BLaER1 (cell line): Measurements from ENCODE around the gene IKBIP.
A peak's percentile ranks its signal among the peaks of the same experiment; 100 is the strongest.

Experiments
- H3K27ac ChIP-seq: shearing (Covaris generic); formaldehyde crosslinking; 2 replicates; pipeline ENCODE4 v1.8.1; 2022
- H3K27me3 ChIP-seq: shearing (Covaris generic); formaldehyde crosslinking; 2 replicates; pipeline ENCODE4 v1.8.1; 2022
- H3K36me3 ChIP-seq: shearing (Covaris generic); formaldehyde crosslinking; 2 replicates; pipeline ENCODE4 v1.8.1; 2022
- H3K4me1 ChIP-seq: shearing (Covaris generic); formaldehyde crosslinking; 2 replicates; pipeline ENCODE4 v1.8.1; 2022
- H3K4me2 ChIP-seq: shearing (Covaris generic); formaldehyde crosslinking; 2 replicates; pipeline ENCODE4 v1.8.1; 2022
- H3K4me3 ChIP-seq: shearing (Covaris generic); formaldehyde crosslinking; 2 replicates; pipeline ENCODE4 v1.8.1; 2022
- H3K9ac ChIP-seq: shearing (Covaris generic); formaldehyde crosslinking; 2 replicates; pipeline ENCODE4 v1.8.1; 2022
- H3K9me3 ChIP-seq: shearing (Covaris generic); formaldehyde crosslinking; 2 replicates; pipeline ENCODE4 v1.8.1; 2022
- H4K20me1 ChIP-seq: shearing (Covaris generic); formaldehyde crosslinking; 2 replicates; pipeline ENCODE4 v1.8.1; 2022
- Cebpa-rat ChIP-seq: shearing (Covaris generic); IDR thresholded peaks from 2 replicates; pipeline ENCODE4 v1.8.1; 2022

IKBIP gene, protein sequence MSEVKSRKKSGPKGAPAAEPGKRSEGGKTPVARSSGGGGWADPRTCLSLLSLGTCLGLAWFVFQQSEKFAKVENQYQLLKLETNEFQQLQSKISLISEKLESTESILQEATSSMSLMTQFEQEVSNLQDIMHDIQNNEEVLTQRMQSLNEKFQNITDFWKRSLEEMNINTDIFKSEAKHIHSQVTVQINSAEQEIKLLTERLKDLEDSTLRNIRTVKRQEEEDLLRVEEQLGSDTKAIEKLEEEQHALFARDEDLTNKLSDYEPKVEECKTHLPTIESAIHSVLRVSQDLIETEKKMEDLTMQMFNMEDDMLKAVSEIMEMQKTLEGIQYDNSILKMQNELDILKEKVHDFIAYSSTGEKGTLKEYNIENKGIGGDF

GRCh38 chr12:98644712-98645571, at the start of gene IKBIP, which contains the start of gene APAF1:
TSS of gene IKBIP (minus strand) at chr12:98644788. CDS start at chr12:98644701, 87 bp downstream.
TSS of gene APAF1 (plus strand) at chr12:98645290. CDS start at chr12:98648360, 3,070 bp downstream.
- peak within 1 kb of the TSS; percentile 81 for H3K9ac ChIP-seq
- no peak for TF ChIP-seq Cebpa-rat
- peaks cover 23% of the 10 kb centered on the region for H3K36me3 ChIP-seq
- no peaks in the 10 kb centered on the region for H3K9me3 ChIP-seq
- H3K4me1 ChIP-seq: peaks cover 37% of the 10 kb centered on the region
- H3K4me2 ChIP-seq: peak within 1 kb of the TSS; percentile 74
- H4K20me1 ChIP-seq: peaks cover 18% of the 10 kb centered on the region; the same call in 1 of the 2 replicates
- no peaks in the 10 kb centered on the region for H3K27me3 ChIP-seq
- peak within 1 kb of the TSS; percentile 83 for H3K27ac ChIP-seq
- peak within 1 kb of the TSS; percentile 81 for H3K4me3 ChIP-seq

DNA sequence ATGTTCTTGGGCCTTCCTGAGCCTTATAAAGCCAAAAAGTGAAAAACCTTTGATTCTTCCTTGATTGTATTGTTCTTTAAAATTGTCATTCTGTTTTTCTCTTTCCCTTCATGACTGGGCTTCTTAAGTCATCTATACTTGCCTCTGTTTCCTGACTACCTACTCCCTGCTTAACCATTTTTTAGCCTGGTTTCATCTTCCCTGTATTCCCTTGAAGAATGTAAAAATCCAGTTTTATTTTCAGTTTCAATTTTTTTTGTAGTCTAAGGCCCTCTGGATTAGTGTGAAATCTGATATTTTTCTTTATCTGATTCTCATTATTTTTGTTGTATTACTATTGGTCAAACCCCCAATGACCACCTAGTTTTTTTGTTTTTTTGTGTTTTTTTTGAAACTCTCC, 46.8 kb upstream of the IKBIP start:
- H3K36me3 ChIP-seq: peaks cover 89% of the 10 kb centered on the region
- no peaks in the 10 kb centered on the region for H4K20me1 ChIP-seq
- TF ChIP-seq Cebpa-rat: no peak
- H3K4me3 ChIP-seq: no peak overlapping the region
- H3K4me2 ChIP-seq: no peak overlapping the region
- no peaks in the 10 kb centered on the region for H3K4me1 ChIP-seq
- H3K9me3 ChIP-seq: no peaks in the 10 kb centered on the region
- H3K9ac ChIP-seq: no peak overlapping the region
- H3K27me3 ChIP-seq: no peaks in the 10 kb centered on the region
- H3K27ac ChIP-seq: no peak overlapping the region

DNA sequence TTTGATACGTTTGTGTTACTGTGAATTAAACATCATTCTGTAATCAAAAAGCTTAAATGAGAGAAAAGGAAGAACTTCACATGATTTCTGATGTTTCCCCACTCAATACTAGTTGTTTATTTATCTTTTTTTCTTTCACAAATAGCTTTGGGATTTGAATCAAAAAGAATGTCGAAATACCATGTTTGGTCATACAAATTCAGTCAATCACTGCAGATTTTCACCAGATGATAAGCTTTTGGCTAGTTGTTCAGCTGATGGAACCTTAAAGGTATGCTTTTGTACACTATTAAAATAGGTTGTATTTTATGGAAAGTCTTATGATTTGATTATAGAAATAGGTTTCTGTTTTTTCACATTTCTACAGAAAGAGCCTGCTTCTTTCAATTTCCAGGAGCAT, 42.0 kb upstream of the IKBIP start:
- peaks cover 84% of the 10 kb centered on the region for H3K36me3 ChIP-seq
- no peak overlapping the region for H3K4me2 ChIP-seq
- H3K4me1 ChIP-seq: no peaks in the 10 kb centered on the region

GRCh38 chr12:98684199-98684598, 39.6 kb upstream of the IKBIP start:
- H3K27me3 ChIP-seq: no peaks in the 10 kb centered on the region
- TF ChIP-seq Cebpa-rat: no peak
- H3K9me3 ChIP-seq: no peaks in the 10 kb centered on the region
- H3K4me1 ChIP-seq: no peaks in the 10 kb centered on the region
- H4K20me1 ChIP-seq: no peaks in the 10 kb centered on the region
- no peak overlapping the region for H3K9ac ChIP-seq
- H3K27ac ChIP-seq: no peak overlapping the region
- H3K4me3 ChIP-seq: no peak overlapping the region
- H3K36me3 ChIP-seq: peaks cover 85% of the 10 kb centered on the region
- no peak overlapping the region for H3K4me2 ChIP-seq

More for the DNA sequence above, 42.0 kb upstream of the IKBIP start:
- no peak for TF ChIP-seq Cebpa-rat
- no peaks in the 10 kb centered on the region for H3K9me3 ChIP-seq
- H3K4me3 ChIP-seq: no peak overlapping the region
- H3K9ac ChIP-seq: no peak overlapping the region
- H4K20me1 ChIP-seq: no peaks in the 10 kb centered on the region
- H3K27me3 ChIP-seq: no peaks in the 10 kb centered on the region
- H3K27ac ChIP-seq: no peak overlapping the region

GRCh38 chr12:98679611-98680005, 35.0 kb upstream of the IKBIP start:
- Histone ChIP-seq H3K27me3 (no peaks in the 10 kb centered on the region), H3K4me1 (no peaks in the 10 kb centered on the region), H3K9me3 (no peaks in the 10 kb centered on the region), H3K27ac (no peak overlapping the region), H3K4me2 (no peak overlapping the region), H3K4me3 (no peak overlapping the region), H3K36me3 (peaks cover 82% of the 10 kb centered on the region), H4K20me1 (no peaks in the 10 kb centered on the region), H3K9ac (no peak overlapping the region)
- TF ChIP-seq Cebpa-rat: no peak

- no peaks in the 10 kb centered on the region for H3K9me3 ChIP-seq
- TF ChIP-seq Cebpa-rat: no peak
- H3K27ac ChIP-seq: no peak overlapping the region
Observed at GRCh38 chr12:98678946-98679610, 34.5 kb upstream of the IKBIP start.

GRCh38 chr12:98678236-98678945, 33.8 kb upstream of the IKBIP start:
- Histone ChIP-seq H3K36me3 (peaks cover 85% of the 10 kb centered on the region), H3K4me3 (no peak overlapping the region), H3K27me3 (no peaks in the 10 kb centered on the region), H3K4me2 (no peak overlapping the region), H3K27ac (no peak overlapping the region), H3K4me1 (no peaks in the 10 kb centered on the region), H3K9me3 (no peaks in the 10 kb centered on the region), H4K20me1 (no peaks in the 10 kb centered on the region), H3K9ac (no peak overlapping the region)
- no peak for TF ChIP-seq Cebpa-rat

More at GRCh38 chr12:98678946-98679610, 34.5 kb upstream of the IKBIP start:
- Histone ChIP-seq H3K4me3 (no peak overlapping the region), H3K9ac (no peak overlapping the region), H4K20me1 (no peaks in the 10 kb centered on the region), H3K4me1 (no peaks in the 10 kb centered on the region), H3K4me2 (no peak overlapping the region), H3K27me3 (no peaks in the 10 kb centered on the region), H3K36me3 (peaks cover 85% of the 10 kb centered on the region)

DNA sequence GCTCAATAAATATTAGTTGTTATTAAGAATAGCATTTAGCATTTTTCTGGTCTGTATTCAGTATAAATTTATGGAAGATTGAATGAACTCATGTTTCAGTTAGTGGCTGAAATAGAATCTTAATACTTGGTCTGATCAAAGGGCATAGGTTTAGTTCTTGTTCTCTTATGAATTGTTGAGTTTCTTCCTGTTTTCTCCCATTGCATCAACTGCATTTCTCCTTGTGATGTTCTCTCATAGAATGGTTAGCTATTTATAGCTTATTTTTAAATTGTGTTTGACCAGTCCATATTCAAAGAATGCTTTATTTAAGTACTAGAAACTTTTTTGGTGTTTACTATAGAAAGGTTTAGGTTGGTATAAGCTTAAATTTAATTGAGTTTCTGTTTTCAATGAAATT, 30.3 kb upstream of the IKBIP start:
- no peak for TF ChIP-seq Cebpa-rat
- H3K27me3 ChIP-seq: no peaks in the 10 kb centered on the region
- no peak overlapping the region for H3K27ac ChIP-seq
- H3K4me3 ChIP-seq: no peak overlapping the region
- H3K9ac ChIP-seq: no peak overlapping the region
- H3K9me3 ChIP-seq: no peaks in the 10 kb centered on the region
- H3K36me3 ChIP-seq: peaks cover 77% of the 10 kb centered on the region
- no peak overlapping the region for H3K4me2 ChIP-seq
- no peaks in the 10 kb centered on the region for H4K20me1 ChIP-seq
- H3K4me1 ChIP-seq: no peaks in the 10 kb centered on the region

GRCh38 chr12:98671459-98671858, 26.9 kb upstream of the IKBIP start:
- TF ChIP-seq Cebpa-rat: no peak
- Histone ChIP-seq H4K20me1 (no peaks in the 10 kb centered on the region), H3K4me1 (no peaks in the 10 kb centered on the region), H3K4me3 (no peak overlapping the region), H3K36me3 (peaks cover 80% of the 10 kb centered on the region), H3K27ac (no peak overlapping the region), H3K9me3 (no peaks in the 10 kb centered on the region), H3K27me3 (no peaks in the 10 kb centered on the region), H3K9ac (no peak overlapping the region), H3K4me2 (no peak overlapping the region)
